Liver (tissue), 9 donors: ENCODE data around the gene CTAGE1. TPM values are rescaled to one million over a fixed set of nuclear protein-coding genes. Genes with fewer than 3 reads are reported as not detected.

Experiments used
- DNase-seq: peaks from one replicate; pipeline ENCODE4 v3.0.0-alpha.2; 2017; ENCODE audit warnings: low spot score
- H3K27ac ChIP-seq, 2 donors: one replicate each; pipeline ENCODE4 v1.7.0; 2013; ENCODE audit warnings: inconsistent platforms in 2 of 2, low read length in 2 of 2, control low read depth in 1 of 2, low read depth in 1 of 2, mild to moderate bottlenecking in 1 of 2
- H3K27me3 ChIP-seq, 4 donors: one replicate each; pipeline versions ENCODE4 v1.6.1 to v1.7.0; 2013; ENCODE audit warnings: low read length in 3 of 4, inconsistent platforms in 1 of 4, mild to moderate bottlenecking in 1 of 4, moderate library complexity in 1 of 4; ENCODE audit not compliant: control insufficient read depth in 4 of 4, insufficient read depth in 4 of 4
- H3K36me3 ChIP-seq, 4 donors: one replicate each; pipeline versions ENCODE4 v1.6.1 to v1.7.0; 2013; ENCODE audit warnings: low read length in 3 of 4, mild to moderate bottlenecking in 3 of 4, low read depth in 1 of 4, moderate library complexity in 1 of 4; ENCODE audit not compliant: control insufficient read depth in 4 of 4, insufficient read depth in 3 of 4
- H3K4me1 ChIP-seq, 4 donors: one replicate each; pipeline versions ENCODE4 v1.6.1 to v1.7.0; 2013; ENCODE audit warnings: low read length in 3 of 4, mild to moderate bottlenecking in 3 of 4, moderate library complexity in 1 of 4; ENCODE audit not compliant: control insufficient read depth in 4 of 4, insufficient read depth in 4 of 4
- H3K4me3 ChIP-seq, 3 donors: one replicate each; pipeline versions ENCODE4 v1.6.1 to v1.7.0; 2013; ENCODE audit warnings: low read length in 3 of 3, control low read depth in 1 of 3, low read depth in 1 of 3, mild to moderate bottlenecking in 1 of 3
- H3K9ac ChIP-seq, 2 donors: one replicate each; pipeline ENCODE4 v1.7.0; 2013; ENCODE audit warnings: low read length in 2 of 2, mild to moderate bottlenecking in 2 of 2, moderate library complexity in 2 of 2, control low read depth in 1 of 2, low read depth in 1 of 2
- H3K9me3 ChIP-seq, 4 donors: one replicate each; pipeline versions ENCODE4 v1.6.1 to v1.7.0; 2013; ENCODE audit warnings: low read length in 3 of 4; ENCODE audit not compliant: control insufficient read depth in 4 of 4
- ATF3 ChIP-seq: IDR thresholded peaks from 2 replicates; pipeline ENCODE4 v1.6.1; 2016; ENCODE audit warnings: antibody characterized with exemption
- CTCF ChIP-seq: fragments of 150-350 bp; IDR thresholded peaks from 2 replicates; pipeline ENCODE4 v1.5.1; 2017; ENCODE audit warnings: improper control_type of control experiment, low read depth, low read length; ENCODE audit not compliant: missing input control
- EGR1 ChIP-seq, 2 donors: IDR thresholded peaks; 2 replicates each; pipeline ENCODE4 v1.6.1; 2016 to 2018; ENCODE audit warnings: antibody characterized with exemption in 2 of 2, low read depth in 2 of 2
- FOXA1 ChIP-seq: IDR thresholded peaks from 2 replicates; pipeline ENCODE4 v1.6.1; 2016; ENCODE audit warnings: antibody characterized with exemption
- FOXA2 ChIP-seq: IDR thresholded peaks from 2 replicates; pipeline ENCODE4 v1.6.1; 2016; ENCODE audit warnings: antibody characterized with exemption
- GABPA ChIP-seq, 2 donors: IDR thresholded peaks in 1 of 2; conservative IDR thresholded peaks in 1 of 2; 2 replicates each; pipeline ENCODE4 v1.6.1; 2016; ENCODE audit warnings: antibody characterized with exemption in 2 of 2, mild to moderate bottlenecking in 1 of 2, moderate library complexity in 1 of 2
- HNF4A ChIP-seq, 2 donors: conservative IDR thresholded peaks; 2 replicates each; pipeline ENCODE4 v1.6.1; 2016; ENCODE audit warnings: antibody characterized with exemption in 2 of 2, mild to moderate bottlenecking in 2 of 2
- HNF4G ChIP-seq: IDR thresholded peaks from 2 replicates; pipeline ENCODE4 v1.6.1; 2016; ENCODE audit warnings: antibody characterized with exemption
- JUND ChIP-seq, 2 donors: IDR thresholded peaks; 2 replicates each; pipeline ENCODE4 v1.6.1; 2016; ENCODE audit warnings: antibody characterized with exemption in 2 of 2
- MAX ChIP-seq: IDR thresholded peaks from 2 replicates; pipeline ENCODE4 v1.6.1; 2016; ENCODE audit warnings: antibody characterized with exemption
- NR2F2 ChIP-seq: IDR thresholded peaks from 2 replicates; pipeline ENCODE4 v1.6.1; 2016; ENCODE audit warnings: antibody characterized with exemption
- RAD21 ChIP-seq, 2 donors: IDR thresholded peaks; 2 replicates each; pipeline ENCODE4 v1.6.1; 2016; ENCODE audit warnings: antibody characterized with exemption in 2 of 2, mild to moderate bottlenecking in 2 of 2
- REST ChIP-seq: IDR thresholded peaks from 2 replicates; pipeline ENCODE4 v1.6.1; 2016; ENCODE audit warnings: antibody characterized with exemption, mild to moderate bottlenecking
- RXRA ChIP-seq, 2 donors: IDR thresholded peaks; 2 replicates each; pipeline ENCODE4 v1.6.1; 2017 to 2018; ENCODE audit warnings: antibody characterized with exemption in 2 of 2, mild to moderate bottlenecking in 1 of 2
- SP1 ChIP-seq: IDR thresholded peaks from 2 replicates; pipeline ENCODE4 v1.6.1; 2018; ENCODE audit warnings: antibody characterized with exemption, mild to moderate bottlenecking
- TAF1 ChIP-seq: conservative IDR thresholded peaks from 2 replicates; pipeline ENCODE4 v1.6.1; 2016; ENCODE audit warnings: antibody characterized with exemption, mild to moderate bottlenecking
- YY1 ChIP-seq: IDR thresholded peaks from 2 replicates; pipeline ENCODE4 v1.6.1; 2016; ENCODE audit warnings: antibody characterized with exemption, mild to moderate bottlenecking
- ZBTB33 ChIP-seq: IDR thresholded peaks from 2 replicates; pipeline ENCODE4 v1.6.1; 2016; ENCODE audit warnings: antibody characterized with exemption
- WGBS: extraction: QIAGEN DNeasy Blood & Tissue Kit; methylation state at CpG from one replicate; pipeline ENCODE4 v1.1.7; 2013; 5-methylcytosine and 5-hydroxymethylcytosine counted together
- polyA plus RNA-seq, 2 donors: library from polyadenylated mRNA; stranded (reverse) in 1 of 2; unstranded in 1 of 2; fragments of 200-250 nt in 1 of 2; fragments of >200 nt in 1 of 2; fragmentation: Nextera tagmentation in 1 of 2; extraction: Ambion mirVana in 1 of 2; gene quantifications; one replicate each; pipeline versions ENCODE4 v1.2.1 to v1.2.3, GENCODE V29; 2013 to 2015
- total RNA-seq, 2 donors: library from RNA; depleted of rRNA; stranded (reverse); fragments of >200 nt; gene quantifications; one replicate each; pipeline ENCODE4 v1.2.3, GENCODE V29; 2014
- donor health status: healthy.
- donor health status: healthy.
- donor health status: healthy.
- donor health status: healthy.
- donor health status: healthy.

Gene CTAGE1
- total and polyA plus RNA-seq, 4 donors = not detected

- Histone ChIP-seq H3K36me3 (no peaks in the 10 kb centered on the region), H3K9ac (peak overlapping the region in 1 of 2 donors; percentile 52), H3K9me3 (no peaks in the 10 kb centered on the region), H3K4me1 (peaks cover 8 to 53% (median 40%) of the 10 kb centered on the region in 4 donors), H3K27me3 (no peaks in the 10 kb centered on the region), H3K27ac (peak overlapping the region; percentile 73 to 80), H3K4me3 (no peak overlapping the region)
- 36% methylated on average over 4 of the region's 4 CpGs for WGBS
- TF ChIP-seq FOXA2 (peak; percentile 90), YY1 (peak; percentile 33), GABPA (IDR thresholded peaks at IDR 0.05 in 1 of 2, conservative IDR thresholded peaks at IDR 0.05 in 1 of 2) (no peak), SP1 (peak; percentile 82), ZBTB33 (peak; percentile 72), EGR1 (IDR thresholded peaks at IDR 0.05; ENCODE audit: low read depth in 2 of 2) (peak in 1 of 2 donors; percentile 89), FOXA1 (peak; percentile 95), NR2F2 (no peak), RAD21 (IDR thresholded peaks at IDR 0.05) (peak; percentile 54 to 56), TAF1 (peak; percentile 89), RXRA (IDR thresholded peaks at IDR 0.05) (peak; percentile 93 to 98), HNF4G (no peak), JUND (IDR thresholded peaks at IDR 0.05) (peak; percentile 54 to 75), REST (peak; percentile 70), MAX (peak; percentile 89), HNF4A (conservative IDR thresholded peaks at IDR 0.05) (peak; percentile 72 to 80), ATF3 (peak; percentile 56), CTCF (no peak)
- DNase-seq = peak; percentile 48
Observed at GRCh38 chr18:22428672-22429071, 11.0 kb upstream of the CTAGE1 start.
